ENCODE data around the gene GCDH.
"Not testable (repeated sequence)": the region's sequence is repeated elsewhere in the genome, so short reads cannot be mapped to it uniquely, and the experiment has no call there.

Gene GCDH

GRCh38 chr19:12890787-12891552, at the start of gene GCDH:
Gene GCDH, plus strand, starts transcription at chr19:12891160. Its CDS starts 145 bp downstream, at chr19:12891305.
- DNase-seq (ENCODE audit: low read depth), result peak; percentile 90

DNA sequence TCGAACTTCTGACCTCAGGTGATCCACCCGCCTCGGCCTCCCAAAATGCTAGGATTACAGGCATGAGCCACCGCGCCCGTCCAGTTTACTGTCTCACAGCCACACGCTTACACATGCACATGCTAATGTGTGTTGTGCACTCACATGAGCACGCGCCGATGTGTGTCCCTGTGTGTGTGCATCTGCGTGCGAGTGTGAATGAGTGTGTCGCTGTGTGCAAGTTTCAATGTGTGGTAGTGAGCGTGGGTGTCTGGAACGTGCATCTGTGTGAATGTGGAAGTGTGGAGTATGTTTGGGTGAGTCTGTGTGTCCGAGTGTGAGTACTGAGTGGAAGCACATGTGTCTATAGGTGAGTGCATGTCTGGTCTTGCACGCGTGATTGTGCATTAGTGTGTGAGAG, 48.4 kb upstream of the GCDH start:
- no peak for DNase-seq (ENCODE audit: low read depth)

- DNase-seq (ENCODE audit: low read depth), result no peak
These were observed 47.6 kb upstream of the GCDH start for GRCh38 chr19:12843328-12843727.

DNA sequence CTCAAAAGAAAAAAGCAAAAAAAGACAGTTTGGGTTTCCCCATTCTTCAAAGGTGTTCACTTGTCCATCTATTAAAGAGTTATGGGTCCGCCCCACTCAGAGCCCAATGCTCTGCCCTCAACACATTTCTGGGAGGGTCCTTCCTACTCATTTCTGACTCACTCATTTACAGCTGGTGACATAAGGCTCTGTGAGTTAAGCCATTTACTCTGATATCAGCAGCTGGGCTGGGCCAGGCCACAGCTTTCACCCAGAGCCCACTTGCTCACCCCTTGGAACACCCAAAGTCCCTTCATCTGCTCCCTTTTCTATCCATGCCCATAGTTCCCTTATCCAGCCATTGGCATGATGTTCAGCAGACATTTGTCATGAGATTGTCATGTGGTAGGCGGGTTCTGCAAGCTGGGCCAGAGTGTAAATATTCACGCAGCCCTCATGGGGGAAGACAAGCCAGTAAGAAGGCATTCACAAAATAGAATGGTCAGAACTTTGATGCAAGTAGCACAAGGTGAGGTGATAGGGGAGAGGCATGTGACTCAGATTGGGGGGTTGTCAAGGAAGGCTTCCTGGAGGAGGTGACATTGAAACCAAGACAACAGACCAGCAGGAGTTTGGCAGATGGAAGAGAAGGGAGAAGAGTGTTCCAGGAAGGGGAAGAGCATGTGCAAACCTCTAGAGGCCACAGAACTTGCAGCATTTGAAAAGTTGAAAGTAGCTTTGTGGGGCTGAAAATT, 46.8 kb upstream of the GCDH start:
- DNase-seq (ENCODE audit: low read depth), result no peak

DNA sequence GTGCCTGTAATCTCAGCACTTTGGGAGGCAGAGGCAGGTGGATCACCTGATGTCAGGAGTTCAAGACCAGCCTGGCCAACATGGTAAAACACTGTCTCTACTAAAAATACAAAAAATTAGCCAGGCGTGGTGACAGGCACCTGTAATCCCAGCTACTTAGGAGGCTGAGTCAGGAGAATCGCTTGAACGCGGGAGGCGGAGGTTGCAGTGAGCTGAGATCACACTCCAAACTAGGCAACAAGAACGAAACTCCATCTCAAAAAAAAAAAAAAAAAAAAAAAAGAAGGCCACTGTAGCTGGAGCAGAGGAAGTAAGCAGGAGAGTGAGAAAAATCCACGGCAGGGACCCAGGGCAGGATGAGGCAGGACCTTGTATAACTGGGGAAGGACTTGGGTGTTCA, 44.3 kb upstream of the GCDH start:
- DNase-seq (ENCODE audit: low read depth), result not testable (repeated sequence)

DNA sequence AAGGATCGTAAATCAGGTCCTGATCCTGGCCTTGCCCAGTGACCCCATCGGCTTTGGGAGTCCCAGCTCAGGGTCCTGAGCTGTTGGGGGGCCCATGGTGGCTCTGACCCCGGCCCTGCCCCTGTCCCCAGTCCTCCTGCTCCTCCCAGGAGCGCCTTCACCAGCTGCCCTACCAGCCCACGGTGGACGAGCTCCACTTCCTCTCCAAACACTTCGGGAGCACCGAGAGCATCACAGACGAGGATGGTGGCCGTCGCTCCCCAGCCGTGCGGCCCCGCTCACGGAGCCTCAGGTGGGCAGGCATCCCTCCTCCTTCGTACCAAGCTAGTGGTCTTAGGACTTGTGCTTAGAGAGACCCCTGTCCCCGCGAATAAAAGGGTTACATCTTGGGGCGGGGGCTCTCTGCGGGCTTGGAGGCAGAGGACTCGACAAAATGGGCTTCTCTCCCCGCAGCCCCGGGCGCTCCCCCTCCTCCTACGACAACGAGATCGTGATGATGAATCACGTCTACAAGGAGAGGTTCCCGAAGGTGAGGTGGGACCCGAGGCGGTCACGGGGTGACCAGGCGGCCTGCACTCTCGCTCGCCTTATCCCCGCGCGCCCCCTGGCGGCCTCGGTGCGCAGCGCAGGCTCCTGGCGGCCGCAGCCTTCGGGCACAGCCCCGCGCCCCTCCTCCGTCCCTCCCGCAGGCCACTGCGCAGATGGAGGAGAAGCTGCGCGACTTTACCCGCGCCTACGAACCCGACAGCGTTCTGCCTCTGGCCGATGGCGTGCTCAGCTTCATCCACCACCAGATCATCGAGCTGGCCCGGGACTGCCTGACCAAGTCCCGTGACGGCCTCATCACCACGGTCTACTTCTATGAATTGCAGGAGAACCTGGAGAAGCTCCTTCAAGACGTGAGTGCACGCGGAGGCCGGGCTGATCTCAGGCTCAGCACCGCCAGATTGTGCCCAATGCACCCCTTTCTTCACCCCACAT, 43.5 kb upstream of the GCDH start:
- peak; percentile 89 for DNase-seq (ENCODE audit: low read depth)

DNA sequence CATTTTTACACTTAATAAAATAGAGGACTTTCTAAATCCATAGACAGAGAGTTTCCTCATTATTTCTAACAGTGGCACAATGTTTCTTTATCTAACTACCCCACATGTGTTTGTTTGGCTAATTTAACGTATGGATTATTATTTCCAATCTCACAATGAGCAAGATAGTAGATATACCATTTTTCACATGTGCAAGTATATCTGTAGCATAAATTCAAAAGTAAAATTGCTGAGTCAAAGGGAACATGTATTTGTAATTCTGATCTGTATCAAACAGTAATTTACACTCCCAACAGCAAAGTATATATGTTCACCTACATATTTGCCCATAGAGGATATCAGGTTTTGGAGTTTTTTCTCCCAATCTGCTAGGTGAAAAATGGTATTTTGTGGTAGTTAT, 34.3 kb upstream of the GCDH start:
- no peak for DNase-seq (ENCODE audit: low read depth)

- no peak for DNase-seq (ENCODE audit: low read depth)
These were observed 32.7 kb upstream of the GCDH start for GRCh38 chr19:12858041-12858928.

DNA sequence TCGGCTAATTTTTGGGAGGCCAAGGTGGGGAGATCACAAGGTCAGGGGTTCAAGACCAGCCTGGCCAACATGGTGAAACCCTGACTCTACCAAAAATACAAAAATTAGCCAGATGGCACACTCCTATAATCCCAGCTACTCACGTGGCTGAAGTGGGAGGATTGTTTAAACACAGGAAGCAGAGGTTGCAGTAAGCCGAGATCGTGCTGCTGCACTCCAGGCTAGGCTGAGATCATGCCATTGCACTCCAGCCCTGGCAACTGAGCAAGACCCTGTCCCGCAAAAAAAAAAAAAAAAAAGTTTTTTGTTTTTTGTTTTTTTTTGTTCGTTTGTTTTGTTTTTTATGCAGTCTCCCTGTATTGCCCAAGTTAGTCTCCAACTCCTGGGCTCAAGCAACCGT, 31.4 kb upstream of the GCDH start:
- no peak for DNase-seq (ENCODE audit: low read depth)

GRCh38 chr19:12864143-12864542, 26.8 kb upstream of the GCDH start:
- DNase-seq (ENCODE audit: low read depth), result no peak

GRCh38 chr19:12864721-12865715, 25.9 kb upstream of the GCDH start:
- DNase-seq (ENCODE audit: low read depth), result no peak

DNA sequence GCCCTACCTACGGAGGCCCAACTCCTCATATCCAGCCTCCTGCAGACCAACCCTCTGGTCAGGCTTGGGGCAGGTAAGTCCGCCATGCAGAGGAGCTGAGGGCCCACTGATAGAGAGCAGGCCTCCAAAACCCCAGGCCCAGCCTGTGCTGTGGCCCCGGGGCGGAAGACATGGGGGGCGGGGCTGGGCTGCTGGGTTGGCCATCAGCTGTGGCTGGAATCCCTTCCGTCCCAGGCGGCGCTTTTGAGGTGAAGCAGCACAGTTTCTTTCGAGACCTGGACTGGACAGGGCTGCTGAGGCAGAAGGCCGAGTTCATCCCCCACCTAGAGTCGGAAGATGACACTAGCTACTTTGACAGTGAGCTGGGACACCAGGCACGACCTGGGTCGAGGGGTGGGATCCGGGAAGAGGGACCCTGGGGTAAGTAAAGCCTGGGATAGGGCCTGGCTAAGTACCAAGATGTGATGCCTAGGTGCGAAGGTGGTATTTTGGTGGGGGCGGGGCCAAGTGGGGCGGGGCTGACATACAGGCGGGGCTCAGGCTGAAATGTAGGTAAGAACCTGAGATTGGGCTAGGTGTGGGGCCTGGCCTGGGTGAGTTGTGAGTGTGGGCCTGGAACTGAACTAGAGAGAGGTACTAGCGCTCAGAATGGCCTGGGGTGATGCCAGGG, 25.1 kb upstream of the GCDH start:
- no peak for DNase-seq (ENCODE audit: low read depth)

- no peak for DNase-seq (ENCODE audit: low read depth)
These were observed 24.4 kb upstream of the GCDH start for GRCh38 chr19:12866416-12867119.

- DNase-seq (ENCODE audit: low read depth), result peak; percentile 77
These were observed 23.6 kb upstream of the GCDH start for GRCh38 chr19:12867120-12868099.

- no peak for DNase-seq (ENCODE audit: low read depth)
These were observed 22.3 kb upstream of the GCDH start for GRCh38 chr19:12868540-12869112.

DNA sequence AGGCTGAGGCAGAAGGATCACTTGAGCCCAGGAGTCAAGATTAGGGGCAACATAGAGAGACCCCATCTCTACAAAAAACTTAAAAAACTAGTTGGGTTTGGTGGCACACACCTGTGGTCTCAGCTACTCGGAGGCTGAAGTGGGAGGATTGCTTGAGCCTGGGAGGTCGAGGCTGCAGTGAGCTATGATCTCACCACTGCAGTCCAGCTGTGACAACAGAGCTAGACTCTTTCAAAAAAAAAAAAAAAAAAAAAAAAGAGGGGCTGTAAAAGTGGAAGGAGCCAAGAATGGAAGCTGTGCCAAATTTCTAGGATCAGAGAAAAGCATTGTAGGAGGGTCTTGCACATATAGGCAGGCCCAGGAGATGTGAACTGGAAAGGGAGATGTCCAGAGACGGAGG, 19.3 kb upstream of the GCDH start:
- no peak for DNase-seq (ENCODE audit: low read depth)

DNA sequence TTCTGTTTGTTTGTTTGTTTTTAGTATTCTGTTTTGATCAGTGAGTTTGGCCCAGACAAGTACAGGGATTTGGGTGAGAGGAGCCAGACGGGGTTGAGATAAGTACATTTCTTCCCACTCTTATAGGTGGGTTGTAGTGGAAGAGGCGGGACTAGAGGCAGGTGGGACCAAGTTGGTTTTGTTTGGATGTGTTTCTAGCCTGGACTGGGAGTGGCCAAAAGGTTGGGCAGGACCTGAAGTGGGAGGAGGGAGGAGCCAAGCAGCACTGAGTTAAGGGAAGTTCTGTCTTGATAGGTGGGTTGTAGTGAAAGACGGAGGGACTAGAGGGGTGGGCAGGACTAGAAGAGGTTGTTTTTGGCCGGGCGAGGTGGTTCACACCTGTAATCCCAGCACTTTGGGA, 18.7 kb upstream of the GCDH start:
- DNase-seq (ENCODE audit: low read depth), result no peak

All from activated T-cell treated with anti-CD3 and anti-CD28 coated beads for 48 hours (primary cell).